Parathyroid adenoma (tissue), 2 donors: ENCODE results near the gene NSG1.

ENCODE experiments used
- H2AFZ ChIP-seq: fragments of 300-600 bp; sonication (generic); one replicate; pipeline ENCODE4 v1.7.0; 2017; ENCODE audit warnings: antibody characterized with exemption, mild to moderate bottlenecking
- H3K27ac ChIP-seq: fragments of 300-600 bp; sonication (generic); one replicate; pipeline ENCODE4 v1.7.0; 2017
- H3K27me3 ChIP-seq: fragments of 300-600 bp; sonication (generic); one replicate; pipeline ENCODE4 v1.7.0; 2017; ENCODE audit warnings: low read length; ENCODE audit not compliant: control insufficient read depth, insufficient read depth
- H3K36me3 ChIP-seq: fragments of 300-600 bp; sonication (generic); one replicate; pipeline ENCODE4 v1.7.0; 2017; ENCODE audit warnings: low read length; ENCODE audit not compliant: control insufficient read depth, insufficient read depth
- H3K4me1 ChIP-seq: fragments of 300-600 bp; sonication (generic); one replicate; pipeline ENCODE4 v1.7.0; 2017; ENCODE audit warnings: control low read depth
- H3K4me2 ChIP-seq: fragments of 300-600 bp; sonication (generic); one replicate; pipeline ENCODE4 v1.7.0; 2017; ENCODE audit warnings: low read length
- H3K4me3 ChIP-seq: fragments of 300-600 bp; sonication (generic); one replicate; pipeline ENCODE4 v1.7.0; 2017; ENCODE audit warnings: low read depth, low read length
- H3K79me2 ChIP-seq: fragments of 300-600 bp; sonication (generic); one replicate; pipeline ENCODE4 v1.7.0; 2017; ENCODE audit warnings: control low read depth
- H3K9ac ChIP-seq: fragments of 300-600 bp; sonication (generic); one replicate; pipeline ENCODE4 v1.7.0; 2017; ENCODE audit warnings: mild to moderate bottlenecking
- H3K9me3 ChIP-seq: fragments of 300-600 bp; sonication (generic); one replicate; pipeline ENCODE4 v1.7.0; 2017; ENCODE audit warnings: low read length; ENCODE audit not compliant: control insufficient read depth
- TF ChIP-seq, protein P1 (sequence below): fragments of 300-600 bp; sonication (generic); IDR thresholded peaks from one replicate; pipeline ENCODE4 v1.7.0; 2017; ENCODE audit warnings: antibody characterized with exemption, mild to moderate bottlenecking
- donor health status: primary hyperparathyroidism.

Gene NSG1

DNA sequence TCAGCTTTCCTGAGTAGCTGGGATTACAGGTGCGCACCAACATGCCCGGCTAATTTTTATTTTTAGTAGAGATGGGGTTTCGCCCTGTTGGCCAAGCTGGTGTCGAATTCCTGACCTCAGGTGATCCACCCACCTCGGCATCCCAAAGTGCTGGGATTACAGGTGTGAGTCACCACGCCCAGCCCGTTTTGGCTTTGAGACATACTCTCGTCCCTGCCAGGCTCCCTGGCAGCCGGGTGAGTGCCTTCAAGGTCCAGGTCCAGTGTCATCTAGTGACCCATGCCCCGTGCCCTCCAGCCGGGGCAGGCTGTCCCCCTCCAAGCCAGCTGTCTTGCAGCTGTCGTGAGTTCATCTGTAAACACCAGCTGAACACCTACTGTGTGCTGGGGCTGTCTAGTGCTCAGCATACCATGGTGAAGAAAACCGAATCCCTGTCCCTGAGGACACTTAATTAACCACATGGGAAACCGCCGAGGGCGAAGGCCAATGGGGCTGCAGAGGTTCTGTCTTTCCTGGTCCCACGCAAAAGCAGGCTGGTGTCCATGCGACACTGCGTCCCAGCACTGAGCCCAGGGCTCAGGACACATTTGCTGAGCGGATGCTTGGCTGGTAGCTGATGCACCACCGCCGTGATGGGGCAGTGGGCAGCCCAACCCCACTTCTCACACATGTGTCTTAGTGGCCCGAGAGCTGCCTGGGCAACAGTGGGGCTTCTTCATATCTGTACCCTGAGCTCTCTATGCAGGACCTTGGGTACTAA, 21.9 kb downstream of the NSG1 start:
- Histone ChIP-seq H3K27me3 (no peaks in the 10 kb centered on the region), H3K79me2 (no peaks in the 10 kb centered on the region)

GRCh38 chr4:4409416-4410115, 22.7 kb downstream of the NSG1 start:
- H3K9me3 ChIP-seq = no peaks in the 10 kb centered on the region
- H3K9ac ChIP-seq = no peak overlapping the region
- no peaks in the 10 kb centered on the region for H3K36me3 ChIP-seq
- TF ChIP-seq, protein P1, sequence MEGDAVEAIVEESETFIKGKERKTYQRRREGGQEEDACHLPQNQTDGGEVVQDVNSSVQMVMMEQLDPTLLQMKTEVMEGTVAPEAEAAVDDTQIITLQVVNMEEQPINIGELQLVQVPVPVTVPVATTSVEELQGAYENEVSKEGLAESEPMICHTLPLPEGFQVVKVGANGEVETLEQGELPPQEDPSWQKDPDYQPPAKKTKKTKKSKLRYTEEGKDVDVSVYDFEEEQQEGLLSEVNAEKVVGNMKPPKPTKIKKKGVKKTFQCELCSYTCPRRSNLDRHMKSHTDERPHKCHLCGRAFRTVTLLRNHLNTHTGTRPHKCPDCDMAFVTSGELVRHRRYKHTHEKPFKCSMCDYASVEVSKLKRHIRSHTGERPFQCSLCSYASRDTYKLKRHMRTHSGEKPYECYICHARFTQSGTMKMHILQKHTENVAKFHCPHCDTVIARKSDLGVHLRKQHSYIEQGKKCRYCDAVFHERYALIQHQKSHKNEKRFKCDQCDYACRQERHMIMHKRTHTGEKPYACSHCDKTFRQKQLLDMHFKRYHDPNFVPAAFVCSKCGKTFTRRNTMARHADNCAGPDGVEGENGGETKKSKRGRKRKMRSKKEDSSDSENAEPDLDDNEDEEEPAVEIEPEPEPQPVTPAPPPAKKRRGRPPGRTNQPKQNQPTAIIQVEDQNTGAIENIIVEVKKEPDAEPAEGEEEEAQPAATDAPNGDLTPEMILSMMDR = no peak
- H3K79me2 ChIP-seq = no peaks in the 10 kb centered on the region
- no peak overlapping the region for H3K4me2 ChIP-seq
- H3K4me1 ChIP-seq = no peaks in the 10 kb centered on the region
- no peaks in the 10 kb centered on the region for H3K27me3 ChIP-seq
- no peak overlapping the region for H3K27ac ChIP-seq
- H3K4me3 ChIP-seq = no peak overlapping the region
- H2AFZ ChIP-seq = no peak overlapping the region

More for the DNA sequence above, 21.9 kb downstream of the NSG1 start:
- Histone ChIP-seq H3K36me3 (no peaks in the 10 kb centered on the region), H3K27ac (no peak overlapping the region), H3K4me2 (no peak overlapping the region), H2AFZ (no peak overlapping the region), H3K4me1 (no peaks in the 10 kb centered on the region), H3K9me3 (no peaks in the 10 kb centered on the region), H3K4me3 (no peak overlapping the region), H3K9ac (no peak overlapping the region)
- TF ChIP-seq, protein P1 = no peak

DNA sequence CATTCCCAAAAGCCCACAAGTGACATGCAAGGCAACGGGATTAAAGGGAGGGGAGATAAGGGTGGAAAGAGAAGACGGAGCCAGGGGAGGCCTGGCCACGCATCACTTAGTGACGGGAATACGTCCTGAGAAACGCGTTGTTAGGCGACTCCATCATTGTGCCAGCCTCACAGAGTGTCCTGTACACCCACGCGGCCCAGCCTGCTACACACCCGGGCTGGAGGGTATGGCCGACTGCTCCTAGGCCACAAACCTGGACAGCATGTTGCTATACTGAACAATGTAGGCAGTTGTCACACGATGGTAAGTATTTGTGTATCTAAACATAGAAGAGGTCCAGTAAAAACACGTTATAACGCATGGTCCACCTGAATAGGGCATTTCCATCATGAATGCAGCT, 23.4 kb downstream of the NSG1 start:
- no peak overlapping the region for H3K4me3 ChIP-seq
- no peaks in the 10 kb centered on the region for H3K79me2 ChIP-seq
- TF ChIP-seq, protein P1 = no peak
- no peaks in the 10 kb centered on the region for H3K27me3 ChIP-seq
- H2AFZ ChIP-seq = no peak overlapping the region
- H3K9ac ChIP-seq = no peak overlapping the region
- H3K27ac ChIP-seq = no peak overlapping the region
- no peaks in the 10 kb centered on the region for H3K9me3 ChIP-seq
- no peaks in the 10 kb centered on the region for H3K4me1 ChIP-seq
- H3K4me2 ChIP-seq = no peak overlapping the region
- no peaks in the 10 kb centered on the region for H3K36me3 ChIP-seq

GRCh38 chr4:4411906-4412305, 25.0 kb downstream of the NSG1 start:
- H2AFZ ChIP-seq = no peak overlapping the region
- TF ChIP-seq, protein P1 = no peak
- H3K4me1 ChIP-seq = no peaks in the 10 kb centered on the region
- no peak overlapping the region for H3K27ac ChIP-seq
- no peaks in the 10 kb centered on the region for H3K9me3 ChIP-seq
- H3K4me2 ChIP-seq = no peak overlapping the region
- H3K9ac ChIP-seq = no peak overlapping the region
- no peaks in the 10 kb centered on the region for H3K36me3 ChIP-seq
- no peak overlapping the region for H3K4me3 ChIP-seq
- no peaks in the 10 kb centered on the region for H3K27me3 ChIP-seq
- no peaks in the 10 kb centered on the region for H3K79me2 ChIP-seq
